SK-N-MC (cell line): Measurements from ENCODE around the gene IRF8.
"Not testable (repeated sequence)": the region's sequence is repeated elsewhere in the genome, so short reads cannot be mapped to it uniquely, and the experiment has no call there.

Source experiments
- EZH2 ChIP-seq: fragments of 200-600 bp; sonication (generic); IDR thresholded peaks from one replicate; pipeline ENCODE4 v1.6.1; 2017; ENCODE audit warnings: antibody characterized with exemption
- FOXP2 ChIP-seq: optimal IDR thresholded peaks from 2 replicates; pipeline ENCODE3; 2011; ENCODE audit warnings: mild to moderate bottlenecking, moderate library complexity; ENCODE audit not compliant: insufficient read depth; ENCODE audit errors: extremely low read length, control extremely low read depth
- POLR2AphosphoS5 ChIP-seq: IDR thresholded peaks from 2 replicates; pipeline ENCODE4 v1.6.1; 2012; ENCODE audit warnings: mild to moderate bottlenecking, low read depth, low read length, borderline replicate concordance

DNA sequence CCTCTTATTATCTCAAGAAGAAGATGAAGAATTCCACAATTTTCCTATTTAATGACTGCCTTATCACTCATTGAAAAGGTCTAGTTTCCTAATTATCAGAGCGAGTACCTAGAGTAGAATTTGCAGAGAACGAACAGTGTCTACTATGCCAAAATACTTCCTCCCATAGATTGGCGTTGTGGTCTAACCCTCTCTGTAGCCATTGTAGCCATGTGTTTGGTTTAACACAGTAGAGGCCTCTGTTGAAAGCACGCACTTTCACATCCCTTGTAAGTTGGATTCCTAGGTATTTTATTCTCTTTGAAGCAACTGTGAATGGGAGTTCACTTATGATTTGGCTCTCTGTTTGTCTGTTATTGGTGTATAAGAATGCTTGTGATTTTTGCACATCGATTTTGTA is 24.9 kb upstream of the IRF8 start:
- TF ChIP-seq EZH2, POLR2AphosphoS5, FOXP2: not testable (repeated sequence)
